Mucosa of rectum (tissue), 2 donors: Measurements from ENCODE around the gene ACYP2.
A peak's percentile ranks its signal among the peaks of the same experiment; 100 is the strongest.
"Not testable (repeated sequence)": the region's sequence is repeated elsewhere in the genome, so short reads cannot be mapped to it uniquely, and the experiment has no call there.

ENCODE experiments used
- H3K27ac ChIP-seq, 2 donors: one replicate each; pipeline ENCODE4 v1.7.0; 2013; ENCODE audit warnings: inconsistent platforms in 2 of 2, low read depth in 2 of 2, low read length in 2 of 2
- H3K27me3 ChIP-seq, 2 donors: one replicate each; pipeline ENCODE4 v1.7.0; 2013; ENCODE audit warnings: low read length in 2 of 2; ENCODE audit not compliant: control insufficient read depth in 2 of 2, insufficient read depth in 2 of 2
- H3K36me3 ChIP-seq, 2 donors: one replicate each; pipeline ENCODE4 v1.7.0; 2013; ENCODE audit warnings: low read length in 2 of 2; ENCODE audit not compliant: control insufficient read depth in 2 of 2, insufficient read depth in 2 of 2
- H3K4me1 ChIP-seq, 2 donors: one replicate each; pipeline ENCODE4 v1.7.0; 2013; ENCODE audit warnings: low read length in 2 of 2, mild to moderate bottlenecking in 1 of 2; ENCODE audit not compliant: control insufficient read depth in 2 of 2, insufficient read depth in 2 of 2
- H3K4me3 ChIP-seq, 2 donors: one replicate each; pipeline ENCODE4 v1.7.0; 2013; ENCODE audit warnings: low read length in 2 of 2
- H3K9ac ChIP-seq, 2 donors: one replicate each; pipeline ENCODE4 v1.7.0; 2013; ENCODE audit warnings: low read length in 2 of 2, low read depth in 1 of 2, mild to moderate bottlenecking in 1 of 2
- H3K9me3 ChIP-seq, 2 donors: one replicate each; pipeline ENCODE4 v1.7.0; 2013; ENCODE audit warnings: low read length in 2 of 2; ENCODE audit not compliant: control insufficient read depth in 2 of 2
- donor health status: healthy.
- donor health status: Normal muscosa, but diverticular disease.

Gene ACYP2

DNA sequence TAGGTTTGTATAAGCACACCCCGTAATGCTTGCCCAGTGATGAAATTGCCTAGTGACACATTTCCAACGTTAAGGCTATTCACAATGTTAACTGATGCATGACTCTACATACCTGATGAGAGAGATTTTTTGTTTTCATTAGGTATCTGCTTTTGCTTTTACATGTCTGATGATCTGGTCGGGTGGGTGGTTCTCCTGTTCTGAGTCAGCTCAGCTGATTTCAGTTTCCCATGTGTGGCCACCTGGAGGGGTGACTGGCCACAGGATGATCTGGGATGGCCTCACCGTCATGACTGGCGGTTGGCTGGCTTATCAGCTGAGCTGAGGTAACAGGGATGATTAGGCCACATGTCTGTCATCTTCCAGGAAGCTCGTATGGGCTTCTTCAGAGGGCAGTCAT lies 33.8 kb upstream of the ACYP2 start:
- Histone ChIP-seq H3K9ac (no peak overlapping the region), H3K36me3 (no peaks in the 10 kb centered on the region), H3K27me3 (no peaks in the 10 kb centered on the region), H3K4me3 (no peak overlapping the region), H3K9me3 (no peaks in the 10 kb centered on the region), H3K27ac (no peak overlapping the region), H3K4me1 (no peaks in the 10 kb centered on the region)

DNA sequence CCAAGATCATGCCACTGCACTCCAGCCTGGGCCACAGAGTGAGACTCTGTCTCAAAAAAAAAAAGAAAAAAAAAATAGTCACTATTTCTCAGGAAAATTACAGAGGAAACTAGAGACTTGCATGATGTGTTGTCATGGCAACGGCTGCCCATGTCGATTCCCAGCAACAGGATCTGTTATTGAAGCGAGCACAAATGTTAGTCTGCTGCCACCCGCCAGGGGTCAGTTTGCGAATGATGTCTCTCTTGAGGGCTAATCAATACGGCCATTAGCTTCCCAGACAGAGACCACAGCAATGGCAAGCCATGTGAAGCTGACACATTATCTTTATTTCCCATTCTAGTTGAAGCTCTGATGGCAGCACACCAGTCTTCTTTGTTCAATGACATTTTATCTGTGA lies 32.4 kb upstream of the ACYP2 start:
- H3K36me3 ChIP-seq: no peaks in the 10 kb centered on the region
- H3K9ac ChIP-seq: no peak overlapping the region
- H3K9me3 ChIP-seq: no peaks in the 10 kb centered on the region
- H3K27ac ChIP-seq: no peak overlapping the region
- H3K4me1 ChIP-seq: no peaks in the 10 kb centered on the region
- H3K27me3 ChIP-seq: no peaks in the 10 kb centered on the region
- H3K4me3 ChIP-seq: no peak overlapping the region

DNA sequence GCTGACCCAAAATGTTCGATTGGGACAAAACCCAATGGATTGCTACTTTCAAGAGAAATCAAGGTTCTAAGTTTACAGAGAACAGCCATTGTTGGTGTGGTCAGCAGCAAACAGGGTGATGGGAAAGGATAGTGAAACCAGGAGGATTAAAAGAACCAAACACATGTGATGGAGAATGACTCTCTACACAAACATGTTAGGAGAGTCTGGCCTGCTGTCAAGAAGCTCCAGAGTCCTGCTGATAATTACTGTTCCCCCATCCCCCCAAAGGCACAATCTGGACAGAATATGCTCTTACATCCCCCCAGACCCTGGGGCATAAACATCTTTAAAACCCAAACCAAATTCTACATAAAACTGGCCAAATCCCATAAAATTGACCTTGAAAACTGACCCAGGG lies 32.0 kb upstream of the ACYP2 start:
- Histone ChIP-seq H3K9ac (no peak overlapping the region), H3K27me3 (no peaks in the 10 kb centered on the region), H3K4me3 (no peak overlapping the region), H3K27ac (no peak overlapping the region), H3K4me1 (no peaks in the 10 kb centered on the region), H3K36me3 (no peaks in the 10 kb centered on the region), H3K9me3 (no peaks in the 10 kb centered on the region)

DNA sequence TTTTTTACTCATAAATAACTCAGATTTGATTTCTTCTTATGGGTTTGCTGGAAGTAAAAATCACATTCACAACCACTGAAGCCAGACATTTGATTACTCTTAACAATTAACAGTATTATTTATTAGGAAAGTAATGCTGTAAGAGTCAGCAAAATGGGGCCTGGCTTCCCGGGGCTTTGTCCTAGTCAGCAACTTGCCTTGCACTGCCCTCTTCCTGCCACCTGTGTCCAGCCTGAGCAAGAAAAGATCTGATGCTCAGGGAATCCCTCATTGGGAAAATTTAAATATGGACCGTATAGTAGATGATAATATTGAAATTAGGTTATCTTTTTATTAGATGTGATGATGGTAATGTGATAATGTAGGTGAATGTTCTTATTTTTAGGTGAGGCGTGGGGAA lies 30.8 kb upstream of the ACYP2 start:
- no peak overlapping the region for H3K4me3 ChIP-seq
- no peaks in the 10 kb centered on the region for H3K36me3 ChIP-seq
- no peaks in the 10 kb centered on the region for H3K4me1 ChIP-seq
- H3K27ac ChIP-seq: no peak overlapping the region
- no peak overlapping the region for H3K9ac ChIP-seq
- H3K9me3 ChIP-seq: no peaks in the 10 kb centered on the region
- H3K27me3 ChIP-seq: no peaks in the 10 kb centered on the region

DNA sequence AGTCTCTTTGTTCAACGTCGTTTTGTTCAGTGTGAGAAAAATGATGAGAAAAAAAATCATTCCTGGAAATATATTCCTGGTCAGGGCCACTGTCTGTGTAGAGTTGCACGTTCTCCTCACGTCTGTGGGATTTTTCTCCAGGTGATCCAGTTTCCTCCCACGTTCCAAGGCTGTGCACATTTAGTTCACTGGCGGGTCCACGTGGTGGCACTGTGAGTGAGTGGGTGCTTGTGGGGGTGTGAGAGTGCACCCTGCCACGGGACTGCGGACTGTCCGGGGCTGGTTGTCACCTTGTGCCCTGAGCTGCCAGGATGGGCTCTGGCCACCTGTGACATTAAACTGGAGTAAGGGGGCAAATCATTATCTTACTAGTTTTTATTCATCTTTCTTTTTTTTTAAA lies 30.3 kb upstream of the ACYP2 start:
- no peak overlapping the region for H3K4me3 ChIP-seq
- H3K36me3 ChIP-seq: no peaks in the 10 kb centered on the region
- H3K27ac ChIP-seq: no peak overlapping the region
- no peaks in the 10 kb centered on the region for H3K27me3 ChIP-seq
- no peaks in the 10 kb centered on the region for H3K9me3 ChIP-seq
- H3K4me1 ChIP-seq: no peaks in the 10 kb centered on the region
- H3K9ac ChIP-seq: no peak overlapping the region

DNA sequence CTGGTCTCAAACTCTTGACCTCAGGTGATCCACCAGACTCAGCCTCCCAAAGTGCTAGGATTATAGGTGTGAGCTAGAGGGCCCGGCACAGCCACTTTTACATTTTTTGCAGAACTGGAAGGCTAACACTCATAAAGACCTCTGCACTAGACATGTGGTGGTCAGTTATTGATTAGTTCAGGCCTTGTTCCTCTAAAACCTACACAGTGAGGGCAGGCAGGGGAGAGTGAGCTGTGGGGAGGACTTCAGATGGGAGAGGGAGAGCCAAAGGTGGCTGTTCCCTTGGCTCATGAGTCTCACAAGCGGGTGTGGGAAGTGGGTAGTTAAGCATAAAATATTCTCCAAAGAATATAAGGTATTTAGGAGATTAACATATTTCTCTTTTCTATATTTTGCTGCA lies 29.3 kb upstream of the ACYP2 start:
- H3K36me3 ChIP-seq: no peaks in the 10 kb centered on the region
- no peaks in the 10 kb centered on the region for H3K4me1 ChIP-seq
- H3K9ac ChIP-seq: no peak overlapping the region
- no peak overlapping the region for H3K27ac ChIP-seq
- no peaks in the 10 kb centered on the region for H3K27me3 ChIP-seq
- H3K4me3 ChIP-seq: no peak overlapping the region
- no peaks in the 10 kb centered on the region for H3K9me3 ChIP-seq

DNA sequence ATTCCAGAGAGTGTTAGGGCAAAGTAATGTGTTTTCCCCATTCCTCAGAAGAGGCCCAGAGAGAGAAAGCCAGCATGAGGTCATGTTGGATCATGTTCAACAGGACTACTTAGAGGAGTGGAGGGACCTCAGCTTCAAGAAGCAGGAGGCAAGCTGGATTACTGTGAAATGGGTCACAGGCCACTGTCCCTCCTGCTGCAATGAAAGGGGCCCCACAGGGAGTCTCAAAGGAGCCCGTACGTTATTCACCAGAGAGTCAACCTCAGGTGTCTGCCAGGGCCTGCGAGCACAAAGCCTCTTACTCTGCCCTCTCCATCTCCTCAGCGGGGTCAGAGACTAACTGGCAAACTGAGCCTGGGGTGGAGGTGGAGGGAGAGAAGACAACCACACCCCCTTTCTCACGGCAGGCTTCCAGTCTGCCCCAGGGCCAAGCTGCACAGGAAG lies 27.2 kb upstream of the ACYP2 start:
- no peaks in the 10 kb centered on the region for H3K36me3 ChIP-seq
- no peak overlapping the region for H3K9ac ChIP-seq
- H3K9me3 ChIP-seq: no peaks in the 10 kb centered on the region
- no peaks in the 10 kb centered on the region for H3K27me3 ChIP-seq
- peaks cover 0 to 3% of the 10 kb centered on the region in 2 donors for H3K4me1 ChIP-seq
- no peak overlapping the region for H3K27ac ChIP-seq
- H3K4me3 ChIP-seq: no peak overlapping the region

DNA sequence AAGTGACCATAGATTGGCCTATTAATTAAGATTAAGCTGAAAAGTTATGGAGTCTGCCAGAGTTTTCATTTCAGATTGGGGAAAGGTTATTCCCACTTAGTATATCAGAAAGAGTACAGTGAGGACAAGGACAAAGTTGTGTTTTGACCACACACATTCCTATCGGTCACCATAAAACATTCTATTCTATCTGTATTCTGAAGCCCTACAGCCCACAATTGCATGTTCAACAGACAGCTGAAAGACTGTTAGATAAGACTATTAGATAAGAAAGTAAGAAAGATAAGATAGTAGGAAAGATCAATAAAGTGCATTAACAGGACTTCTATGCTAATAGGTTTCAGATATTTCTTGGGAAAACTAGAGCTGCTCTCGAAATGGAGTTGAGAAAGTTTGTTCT lies 26.7 kb upstream of the ACYP2 start:
- Histone ChIP-seq H3K9me3 (no peaks in the 10 kb centered on the region), H3K27ac (no peak overlapping the region), H3K4me1 (peaks cover 0 to 3% of the 10 kb centered on the region in 2 donors), H3K36me3 (no peaks in the 10 kb centered on the region), H3K9ac (no peak overlapping the region), H3K4me3 (no peak overlapping the region), H3K27me3 (no peaks in the 10 kb centered on the region)

DNA sequence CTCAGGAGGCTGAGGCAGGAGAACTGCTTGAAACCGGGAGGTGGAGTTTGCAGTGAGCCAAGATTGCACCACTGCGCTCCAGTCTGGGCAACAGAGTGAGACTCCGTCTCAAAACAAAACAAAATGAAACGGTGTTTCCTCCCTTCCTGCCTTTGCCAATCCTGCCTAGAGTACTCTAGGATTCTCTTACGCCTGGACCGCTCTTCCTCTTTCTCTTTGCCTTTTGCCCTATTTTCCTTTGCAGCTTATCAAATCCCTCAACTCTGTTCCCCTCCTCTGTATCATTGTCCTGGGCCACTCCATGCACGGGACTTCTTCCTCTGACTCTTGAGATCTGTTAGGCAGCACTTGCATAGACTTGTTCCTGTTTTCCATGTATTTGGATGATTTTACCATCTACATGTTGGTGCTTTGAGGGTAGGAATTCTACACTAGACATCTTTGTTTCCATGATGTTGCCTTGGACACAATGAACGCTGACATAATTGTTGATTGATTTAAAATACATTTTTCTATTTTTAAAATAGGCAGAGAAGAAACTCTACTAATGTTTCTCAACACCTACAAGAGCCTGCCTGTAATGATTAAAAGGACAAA lies 24.8 kb upstream of the ACYP2 start:
- Histone ChIP-seq H3K9me3 (no peaks in the 10 kb centered on the region), H3K36me3 (no peaks in the 10 kb centered on the region), H3K4me1 (peaks cover 0 to 3% of the 10 kb centered on the region in 2 donors), H3K27me3 (no peaks in the 10 kb centered on the region), H3K9ac (no peak overlapping the region), H3K27ac (no peak overlapping the region), H3K4me3 (no peak overlapping the region)

DNA sequence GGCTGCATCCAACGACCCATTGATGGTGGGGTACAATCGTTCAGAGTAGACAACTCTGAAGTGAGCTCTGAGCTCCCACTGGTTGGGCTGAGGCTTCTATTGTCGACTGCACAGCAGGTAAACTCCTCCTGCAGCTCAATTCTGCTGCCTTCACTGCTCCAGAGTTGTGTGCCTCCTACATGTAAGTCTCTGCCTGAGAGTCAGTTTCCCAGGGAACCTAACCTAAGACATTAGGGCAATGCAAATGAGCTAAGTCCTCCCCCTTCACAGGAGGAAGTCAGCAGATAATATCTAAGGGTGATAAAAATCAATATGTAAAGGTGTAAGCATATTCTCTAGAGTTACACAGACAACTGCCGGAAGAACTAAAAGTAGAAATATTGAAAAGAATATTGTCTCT lies 22.5 kb upstream of the ACYP2 start:
- Histone ChIP-seq H3K4me1 (peaks cover 0 to 3% of the 10 kb centered on the region in 2 donors), H3K27me3 (no peaks in the 10 kb centered on the region), H3K4me3 (peak overlapping the region in 1 of 2 donors; percentile 37), H3K36me3 (no peaks in the 10 kb centered on the region), H3K27ac (peak overlapping the region in 1 of 2 donors; percentile 48), H3K9ac (no peak overlapping the region), H3K9me3 (no peaks in the 10 kb centered on the region)

DNA sequence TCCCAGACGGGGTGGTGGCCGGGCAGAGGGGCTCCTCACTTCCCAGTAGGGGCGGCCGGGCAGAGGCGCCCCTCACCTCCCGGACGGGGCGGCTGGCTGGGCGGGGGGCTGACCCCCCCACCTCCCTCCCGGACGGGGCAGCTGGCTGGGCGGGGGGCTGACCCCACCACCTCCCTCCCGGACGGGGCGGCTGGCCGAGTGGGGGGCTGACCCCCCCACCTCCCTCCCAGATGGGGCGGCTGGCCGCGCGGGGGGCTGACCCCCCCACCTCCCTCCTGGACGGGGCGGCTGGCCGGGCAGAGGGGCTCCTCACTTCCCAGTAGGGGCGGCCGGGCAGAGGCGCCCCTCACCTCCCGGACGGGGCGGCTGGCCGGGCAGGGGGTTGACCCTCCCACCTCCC lies 20.0 kb upstream of the ACYP2 start:
- not testable (repeated sequence) for H3K36me3 ChIP-seq, H3K27me3 ChIP-seq, H3K4me1 ChIP-seq, H3K9ac ChIP-seq, H3K4me3 ChIP-seq, H3K27ac ChIP-seq, H3K9me3 ChIP-seq
